ENCODE results near the gene TCHP. TPM values are rescaled to one million over a fixed set of nuclear protein-coding genes. Genes with fewer than 3 reads are reported as not detected.
A peak's percentile ranks its signal among the peaks of the same experiment; 100 is the strongest.

TCHP gene
- total RNA-seq, 2 donors from 2014 or later: 26.1 to 31.9 TPM

- no peaks in the 10 kb centered on the region for H3K4me1 ChIP-seq (ENCODE audit: control insufficient read depth, insufficient read depth, low read length)
Measured at GRCh38 chr12:109857715-109858114, 42.4 kb upstream of the TCHP start.

GRCh38 chr12:109858764-109859163 lies 41.3 kb upstream of the TCHP start:
- 94 to 96% methylated on average over 2 to 5 of the region's 5 CpGs for WGBS, 2 experiments (ENCODE audit: insufficient coverage in 1 of 2, insufficient read length in 1 of 2)
- Histone ChIP-seq H3K9ac (ENCODE audit: extremely low read depth, low read length, poor library complexity, severe bottlenecking) (no peak overlapping the region), H3K27me3 (ENCODE audit: control insufficient read depth, insufficient read depth, low read length, poor library complexity, severe bottlenecking) (no peaks in the 10 kb centered on the region), H3K27ac (ENCODE audit: low read depth, low read length) (no peak overlapping the region), H3K4me3 (ENCODE audit: low read length) (no peak overlapping the region), H3K4me1 (ENCODE audit: control insufficient read depth, insufficient read depth, low read length) (no peaks in the 10 kb centered on the region), H3K9me3 (ENCODE audit: control insufficient read depth, low read length) (no peaks in the 10 kb centered on the region), H3K36me3 (ENCODE audit: control insufficient read depth, insufficient read depth, low read length) (peaks cover 9% of the 10 kb centered on the region)
- DNase-seq: no peak
- H3K27me3 Mint-ChIP-seq (ENCODE audit: insufficient read depth): no peaks in the 10 kb centered on the region
- no peaks in the 10 kb centered on the region for H3K9me3 Mint-ChIP-seq
- peak overlapping the region; percentile 69 for H3K27ac Mint-ChIP-seq
- H3K36me3 Mint-ChIP-seq (ENCODE audit: low read depth): peaks cover 20% of the 10 kb centered on the region
- H3K4me3 Mint-ChIP-seq: no peak overlapping the region
- no peaks in the 10 kb centered on the region for H3K4me1 Mint-ChIP-seq
- no peak for TF ChIP-seq CTCF (conservative IDR thresholded peaks at IDR 0.05)

More at GRCh38 chr12:109857715-109858114, 42.4 kb upstream of the TCHP start:
- Histone ChIP-seq H3K36me3 (ENCODE audit: control insufficient read depth, insufficient read depth, low read length) (peaks cover 9% of the 10 kb centered on the region), H3K27me3 (ENCODE audit: control insufficient read depth, insufficient read depth, low read length, poor library complexity, severe bottlenecking) (no peaks in the 10 kb centered on the region), H3K9me3 (ENCODE audit: control insufficient read depth, low read length) (no peaks in the 10 kb centered on the region), H3K27ac (ENCODE audit: low read depth, low read length) (no peak overlapping the region), H3K4me3 (ENCODE audit: low read length) (no peak overlapping the region), H3K9ac (ENCODE audit: extremely low read depth, low read length, poor library complexity, severe bottlenecking) (no peak overlapping the region)
- TF ChIP-seq CTCF (conservative IDR thresholded peaks at IDR 0.05): no peak
- 95 to 100% methylated on average over 6 of the region's 6 CpGs for WGBS, 2 experiments (ENCODE audit: insufficient coverage in 1 of 2, insufficient read length in 1 of 2)
- no peaks in the 10 kb centered on the region for H3K4me1 Mint-ChIP-seq
- H3K27ac Mint-ChIP-seq: no peak overlapping the region
- peaks cover 23% of the 10 kb centered on the region for H3K36me3 Mint-ChIP-seq (ENCODE audit: low read depth)
- no peaks in the 10 kb centered on the region for H3K27me3 Mint-ChIP-seq (ENCODE audit: insufficient read depth)
- no peaks in the 10 kb centered on the region for H3K9me3 Mint-ChIP-seq
- no peak for DNase-seq
- H3K4me3 Mint-ChIP-seq: no peak overlapping the region

DNA sequence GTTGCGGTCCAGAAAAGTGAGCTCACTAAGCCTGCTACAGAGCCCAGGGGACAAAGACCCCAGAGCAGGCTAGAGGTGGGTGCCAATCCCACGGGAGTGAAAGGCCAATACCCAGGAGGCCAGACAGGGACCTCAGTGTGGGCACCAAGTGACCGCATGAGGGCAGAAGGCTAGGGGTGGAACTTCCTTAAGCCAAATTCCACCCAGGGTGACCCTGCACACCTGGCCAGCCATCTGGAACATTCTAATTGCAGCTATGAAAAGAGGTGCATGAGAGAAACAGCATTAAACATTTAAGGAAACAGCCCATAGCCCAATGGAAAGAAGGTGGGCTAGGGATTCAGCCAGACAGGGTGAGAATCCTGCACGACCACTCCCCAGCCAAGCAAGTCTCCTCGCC lies 39.1 kb upstream of the TCHP start:
- peaks cover 9% of the 10 kb centered on the region for H3K4me1 Mint-ChIP-seq

More for the DNA sequence above, 39.1 kb upstream of the TCHP start:
- no peak overlapping the region for H3K9ac ChIP-seq (ENCODE audit: extremely low read depth, low read length, poor library complexity, severe bottlenecking)
- 91 to 100% methylated on average over 3 to 5 of the region's 5 CpGs for WGBS, 2 experiments (ENCODE audit: insufficient coverage in 1 of 2, insufficient read length in 1 of 2)
- DNase-seq: no peak
- Mint-ChIP-seq H3K36me3 (ENCODE audit: low read depth) (peaks cover 15% of the 10 kb centered on the region), H3K27ac (peak overlapping the region; percentile 26), H3K4me3 (no peak overlapping the region), H3K9me3 (no peaks in the 10 kb centered on the region), H3K27me3 (ENCODE audit: insufficient read depth) (no peaks in the 10 kb centered on the region)
- TF ChIP-seq CTCF (conservative IDR thresholded peaks at IDR 0.05): no peak
- no peaks in the 10 kb centered on the region for H3K9me3 ChIP-seq (ENCODE audit: control insufficient read depth, low read length)
- H3K27me3 ChIP-seq (ENCODE audit: control insufficient read depth, insufficient read depth, low read length, poor library complexity, severe bottlenecking): no peaks in the 10 kb centered on the region
- no peaks in the 10 kb centered on the region for H3K4me1 ChIP-seq (ENCODE audit: control insufficient read depth, insufficient read depth, low read length)
- no peak overlapping the region for H3K27ac ChIP-seq (ENCODE audit: low read depth, low read length)
- H3K4me3 ChIP-seq (ENCODE audit: low read length): no peak overlapping the region
- H3K36me3 ChIP-seq (ENCODE audit: control insufficient read depth, insufficient read depth, low read length): peaks cover 9% of the 10 kb centered on the region
